Coronary artery (tissue), 2 donors: ENCODE measurements around the gene NRARP.
"Not testable (repeated sequence)": the region's sequence is repeated elsewhere in the genome, so short reads cannot be mapped to it uniquely, and the experiment has no call there.

ENCODE experiments used
- DNase-seq: peaks from one replicate; pipeline ENCODE4 v3.0.0-alpha.2; 2017; ENCODE audit warnings: low spot score
- H3K27ac ChIP-seq, 2 donors: fragments of 200-600 bp; sonication (generic); one replicate each; pipeline ENCODE4 v1.5.1; 2016 to 2019
- H3K4me3 ChIP-seq: fragments of 200-600 bp; sonication (generic); 2 replicates; pipeline ENCODE4 v1.5.1; 2016; ENCODE audit warnings: mild to moderate bottlenecking, moderate library complexity
- TF ChIP-seq, protein P1 (sequence below): fragments of 200-600 bp; sonication (generic); IDR thresholded peaks from one replicate; pipeline ENCODE4 v1.5.1; 2019; ENCODE audit warnings: antibody characterized with exemption

Gene NRARP

DNA sequence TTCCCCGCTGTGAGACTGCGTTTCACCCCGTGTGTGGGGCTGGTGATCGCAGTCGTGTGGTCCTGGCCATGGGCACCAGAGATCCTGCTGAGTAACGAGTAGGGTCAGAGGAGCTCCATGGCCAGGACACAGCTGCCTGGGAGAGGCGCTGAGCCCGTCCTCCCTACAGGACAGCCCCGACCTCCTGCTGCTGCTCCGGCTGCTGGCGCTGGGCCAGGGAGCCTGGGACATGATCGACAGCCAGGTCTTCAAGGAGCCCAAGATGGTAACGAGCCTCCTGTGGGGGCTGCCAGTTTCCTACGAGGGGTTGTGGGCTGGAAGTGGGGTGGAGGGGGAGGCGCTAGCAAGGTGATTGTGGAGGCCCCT is 35.9 kb downstream of the NRARP start:
- Histone ChIP-seq H3K4me3 (no peak overlapping the region), H3K27ac (no peak overlapping the region)
- no peak for DNase-seq
- TF ChIP-seq, protein P1, sequence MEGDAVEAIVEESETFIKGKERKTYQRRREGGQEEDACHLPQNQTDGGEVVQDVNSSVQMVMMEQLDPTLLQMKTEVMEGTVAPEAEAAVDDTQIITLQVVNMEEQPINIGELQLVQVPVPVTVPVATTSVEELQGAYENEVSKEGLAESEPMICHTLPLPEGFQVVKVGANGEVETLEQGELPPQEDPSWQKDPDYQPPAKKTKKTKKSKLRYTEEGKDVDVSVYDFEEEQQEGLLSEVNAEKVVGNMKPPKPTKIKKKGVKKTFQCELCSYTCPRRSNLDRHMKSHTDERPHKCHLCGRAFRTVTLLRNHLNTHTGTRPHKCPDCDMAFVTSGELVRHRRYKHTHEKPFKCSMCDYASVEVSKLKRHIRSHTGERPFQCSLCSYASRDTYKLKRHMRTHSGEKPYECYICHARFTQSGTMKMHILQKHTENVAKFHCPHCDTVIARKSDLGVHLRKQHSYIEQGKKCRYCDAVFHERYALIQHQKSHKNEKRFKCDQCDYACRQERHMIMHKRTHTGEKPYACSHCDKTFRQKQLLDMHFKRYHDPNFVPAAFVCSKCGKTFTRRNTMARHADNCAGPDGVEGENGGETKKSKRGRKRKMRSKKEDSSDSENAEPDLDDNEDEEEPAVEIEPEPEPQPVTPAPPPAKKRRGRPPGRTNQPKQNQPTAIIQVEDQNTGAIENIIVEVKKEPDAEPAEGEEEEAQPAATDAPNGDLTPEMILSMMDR = no peak

DNA sequence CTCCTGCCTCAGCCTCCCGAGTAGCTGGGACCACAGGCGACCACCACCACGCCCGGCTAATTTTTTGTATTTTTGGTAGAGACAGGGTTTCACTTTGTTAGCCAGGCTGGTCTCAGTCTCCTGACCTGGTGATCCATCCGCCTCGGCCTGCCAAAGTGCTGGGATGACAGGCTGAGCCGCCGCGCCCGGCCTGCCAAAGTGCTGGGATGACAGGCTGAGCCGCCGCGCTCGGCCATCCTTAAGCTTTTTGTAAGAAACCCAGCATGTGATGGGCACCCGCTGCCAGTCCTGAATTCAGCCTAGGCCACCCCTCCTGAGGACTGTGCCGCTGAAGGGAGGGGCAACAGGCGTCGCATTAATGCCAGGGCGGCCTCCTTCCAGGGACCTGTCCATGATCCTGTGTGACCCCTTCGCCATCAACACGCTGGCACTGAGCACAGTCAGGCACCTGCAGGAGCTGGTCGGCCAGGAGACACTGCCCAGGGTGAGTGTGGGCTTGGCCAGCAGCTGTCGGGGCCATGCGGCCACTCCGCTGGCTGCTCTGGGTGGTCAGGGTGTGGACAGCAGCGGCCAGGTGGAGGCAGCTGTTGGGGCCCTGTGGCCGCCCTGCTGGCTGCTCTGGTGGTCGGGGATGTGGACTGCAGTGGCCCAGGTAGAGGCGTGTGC is 36.4 kb downstream of the NRARP start:
- TF ChIP-seq, protein P1 = no peak
- Histone ChIP-seq H3K4me3 (no peak overlapping the region), H3K27ac (no peak overlapping the region)
- DNase-seq = no peak

DNA sequence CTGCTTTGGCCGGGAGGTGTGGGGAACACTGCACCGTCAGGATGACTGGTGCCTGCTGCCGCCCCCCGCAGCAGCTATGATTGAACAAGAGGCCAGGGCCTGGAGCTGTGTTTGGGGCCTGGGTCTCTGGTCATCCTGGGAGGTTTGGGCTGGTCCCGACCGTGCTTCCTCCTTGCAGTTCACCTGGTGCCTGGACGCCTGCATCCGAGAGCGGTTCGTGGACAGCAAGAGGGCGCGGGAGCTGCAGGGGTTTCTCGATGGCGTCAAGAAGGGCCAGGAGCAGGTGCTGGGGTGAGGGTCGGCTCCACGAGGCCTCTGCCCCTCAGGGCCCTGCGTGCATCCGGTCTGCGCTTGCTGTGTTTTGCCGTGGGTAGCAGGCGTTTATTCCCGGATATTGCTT is 38.0 kb downstream of the NRARP start:
- TF ChIP-seq, protein P1 = no peak
- DNase-seq = no peak
- no peak overlapping the region for H3K27ac ChIP-seq
- no peak overlapping the region for H3K4me3 ChIP-seq

DNA sequence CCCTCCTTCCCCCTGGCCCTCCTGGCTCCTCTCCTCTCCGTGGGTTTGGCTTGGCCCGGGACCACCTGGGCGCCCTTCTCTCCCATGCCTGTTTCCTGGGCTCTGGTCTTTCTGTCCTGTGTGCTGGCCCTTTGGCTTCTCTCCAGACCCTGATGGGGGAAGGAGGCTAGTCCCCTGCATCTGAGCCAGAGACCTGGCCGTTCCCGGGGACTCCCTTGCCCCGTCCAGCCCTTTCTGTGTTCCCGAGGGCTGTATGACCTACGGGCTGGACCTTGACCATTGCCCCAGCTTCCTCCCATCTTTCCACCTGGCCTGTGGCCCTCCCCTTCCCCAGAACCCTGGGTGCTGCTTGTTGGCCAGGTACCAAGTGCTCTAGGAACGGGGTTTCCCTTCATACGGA is 38.6 kb downstream of the NRARP start:
- no peak for DNase-seq
- no peak overlapping the region for H3K27ac ChIP-seq
- TF ChIP-seq, protein P1 = no peak
- H3K4me3 ChIP-seq = no peak overlapping the region

DNA sequence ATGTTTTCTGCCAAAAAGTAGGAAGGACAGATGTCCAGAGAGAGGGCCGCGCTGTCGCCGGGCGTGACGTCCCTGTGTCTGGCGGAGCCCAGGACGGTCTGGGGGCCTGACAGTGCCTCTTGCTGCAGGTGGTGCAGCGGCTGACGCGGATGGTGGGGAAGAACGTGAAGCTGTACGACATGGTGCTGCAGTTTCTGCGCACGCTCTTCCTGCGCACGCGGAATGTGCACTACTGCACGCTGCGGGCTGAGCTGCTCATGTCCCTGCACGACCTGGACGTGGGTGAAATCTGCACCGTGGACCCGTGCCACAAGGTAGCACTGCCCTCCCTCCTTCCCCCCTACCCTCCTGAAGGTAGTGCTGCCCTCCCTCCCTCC is 39.2 kb downstream of the NRARP start:
- Histone ChIP-seq H3K27ac (no peak overlapping the region), H3K4me3 (no peak overlapping the region)
- TF ChIP-seq, protein P1 = no peak
- DNase-seq = no peak

DNA sequence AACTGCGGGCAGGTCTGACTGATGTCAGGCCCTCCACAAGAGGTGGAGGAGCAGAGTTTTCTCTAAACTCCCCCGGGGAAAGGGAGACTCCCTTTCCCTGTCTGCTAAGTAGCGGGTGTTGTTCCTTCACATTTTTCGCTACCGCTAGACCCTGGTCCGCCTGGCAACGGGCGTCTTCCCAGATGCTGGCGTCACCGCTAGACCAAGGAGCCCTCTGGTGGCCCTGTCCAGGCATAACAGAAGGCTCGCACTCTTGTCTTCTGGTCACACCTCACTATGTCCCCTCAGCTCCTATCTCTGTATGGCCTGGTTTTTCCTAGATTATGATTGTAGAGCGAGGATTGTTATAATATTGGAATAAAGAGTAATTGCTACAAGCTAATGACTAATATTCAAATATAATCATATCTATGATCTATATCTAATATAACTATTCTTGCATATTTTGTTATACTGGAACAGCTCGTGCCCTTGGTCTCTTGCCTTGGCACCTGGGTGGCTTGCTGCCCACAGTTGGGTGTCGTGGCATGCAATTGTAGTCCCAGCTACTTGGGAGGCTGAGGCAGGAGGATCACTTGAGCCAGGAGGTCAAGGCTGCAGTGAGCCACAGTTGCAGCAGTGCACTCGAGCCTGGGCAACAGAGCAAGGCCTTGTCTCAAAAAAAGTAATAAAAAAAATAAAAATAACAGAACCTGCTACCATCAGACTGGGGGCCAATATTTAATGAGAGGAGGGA is 39.7 kb downstream of the NRARP start:
- not testable (repeated sequence) for DNase-seq, H3K27ac ChIP-seq, H3K4me3 ChIP-seq
- TF ChIP-seq, protein P1 = peak; percentile 20

DNA sequence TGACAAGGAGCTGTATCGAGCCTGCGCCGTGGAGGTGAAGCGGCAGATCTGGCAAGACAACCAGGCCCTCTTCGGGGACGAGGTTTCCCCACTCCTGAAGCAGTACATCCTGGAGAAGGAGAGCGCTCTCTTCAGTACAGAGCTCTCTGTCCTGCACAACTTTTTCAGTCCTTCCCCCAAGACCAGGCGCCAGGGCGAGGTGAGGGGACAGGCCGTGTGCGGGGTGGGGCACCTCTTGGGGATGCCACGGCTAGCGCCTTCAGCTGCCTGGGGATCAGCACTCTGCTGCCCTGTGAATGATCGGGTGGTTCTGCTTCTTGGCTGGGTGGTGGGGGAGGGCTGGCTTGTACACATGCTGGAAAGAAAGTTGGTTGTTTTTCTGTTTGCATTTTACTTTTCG is 45.2 kb downstream of the NRARP start:
- no peak for DNase-seq
- Histone ChIP-seq H3K4me3 (peak overlapping the region; percentile 93), H3K27ac (no peak overlapping the region)
- TF ChIP-seq, protein P1 = no peak
